Panc1 (cell line): ENCODE results near the gene ASTN2.

Experiments used
- POLR2AphosphoS5 ChIP-seq: IDR thresholded peaks from 2 replicates; pipeline ENCODE4 v1.6.1; 2012; ENCODE audit warnings: mild to moderate bottlenecking, low read depth, low read length, moderate library complexity
- REST ChIP-seq, 2 experiments: IDR thresholded peaks; 2 replicates each; pipeline ENCODE4 v1.6.1; 2011 to 2012; ENCODE audit warnings: low read depth in 2 of 2, control low read depth in 1 of 2, low read length in 1 of 2, mild to moderate bottlenecking in 1 of 2, moderate library complexity in 1 of 2; ENCODE audit not compliant: insufficient read depth in 1 of 2
- SIN3A ChIP-seq: IDR thresholded peaks from 2 replicates; pipeline ENCODE4 v1.6.1; 2012; ENCODE audit warnings: low read depth, mild to moderate bottlenecking, low read length, moderate library complexity, borderline replicate concordance; ENCODE audit not compliant: insufficient read depth
- TCF7L2 ChIP-seq: IDR thresholded peaks from 2 replicates; pipeline ENCODE4 v1.6.1; 2011; ENCODE audit warnings: mild to moderate bottlenecking, low read depth, low read length, inconsistent platforms
- TF ChIP-seq, protein P1 (sequence below): fragments of 450-650 bp; IDR thresholded peaks from 2 replicates; pipeline ENCODE4 v1.5.1; 2017; ENCODE audit warnings: mild to moderate bottlenecking

GRCh38 chr9:117437283-117437682 lies 22.4 kb upstream of the ASTN2 start:
- TF ChIP-seq, protein P1, sequence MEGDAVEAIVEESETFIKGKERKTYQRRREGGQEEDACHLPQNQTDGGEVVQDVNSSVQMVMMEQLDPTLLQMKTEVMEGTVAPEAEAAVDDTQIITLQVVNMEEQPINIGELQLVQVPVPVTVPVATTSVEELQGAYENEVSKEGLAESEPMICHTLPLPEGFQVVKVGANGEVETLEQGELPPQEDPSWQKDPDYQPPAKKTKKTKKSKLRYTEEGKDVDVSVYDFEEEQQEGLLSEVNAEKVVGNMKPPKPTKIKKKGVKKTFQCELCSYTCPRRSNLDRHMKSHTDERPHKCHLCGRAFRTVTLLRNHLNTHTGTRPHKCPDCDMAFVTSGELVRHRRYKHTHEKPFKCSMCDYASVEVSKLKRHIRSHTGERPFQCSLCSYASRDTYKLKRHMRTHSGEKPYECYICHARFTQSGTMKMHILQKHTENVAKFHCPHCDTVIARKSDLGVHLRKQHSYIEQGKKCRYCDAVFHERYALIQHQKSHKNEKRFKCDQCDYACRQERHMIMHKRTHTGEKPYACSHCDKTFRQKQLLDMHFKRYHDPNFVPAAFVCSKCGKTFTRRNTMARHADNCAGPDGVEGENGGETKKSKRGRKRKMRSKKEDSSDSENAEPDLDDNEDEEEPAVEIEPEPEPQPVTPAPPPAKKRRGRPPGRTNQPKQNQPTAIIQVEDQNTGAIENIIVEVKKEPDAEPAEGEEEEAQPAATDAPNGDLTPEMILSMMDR, result no peak
- TF ChIP-seq SIN3A (no peak), POLR2AphosphoS5 (no peak), REST (IDR thresholded peaks at IDR 0.05; ENCODE audit: insufficient read depth in 1 of 2, low read depth in 2 of 2, low read length in 1 of 2) (no peak), TCF7L2 (no peak)
